Thyroid gland (tissue), 4 donors: ENCODE results near the gene TMTC3. TPM values are rescaled to one million over a fixed set of nuclear protein-coding genes. Genes with fewer than 3 reads are reported as not detected.

Experiments used
- DNase-seq, 2 donors: peaks; one replicate each; pipeline ENCODE4 v3.0.0-alpha.2; 2019
- H3K27ac ChIP-seq, 3 donors: fragments of 200-600 bp; sonication (generic); 1 replicate in 2 of 3; 2 replicates in 1 of 3; pipeline ENCODE4 v1.5.1; 2016 to 2019; ENCODE audit warnings: mild to moderate bottlenecking in 1 of 3, moderate library complexity in 1 of 3
- H3K27me3 ChIP-seq: fragments of 200-600 bp; sonication (generic); one replicate; pipeline ENCODE4 v1.5.1; 2019
- H3K36me3 ChIP-seq, 2 donors: fragments of 200-600 bp; sonication (generic); one replicate each; pipeline ENCODE4 v1.5.1; 2016 to 2019
- H3K4me1 ChIP-seq, 2 donors: fragments of 200-600 bp; sonication (generic); one replicate each; pipeline ENCODE4 v1.5.1; 2017 to 2019
- H3K4me3 ChIP-seq, 3 donors: fragments of 200-600 bp; sonication (generic); replicated peaks in 1 of 3; 1 replicate in 2 of 3; 2 replicates in 1 of 3; pipeline ENCODE4 v1.5.1; 2016; ENCODE audit warnings: mild to moderate bottlenecking in 1 of 3
- H3K9me3 ChIP-seq: fragments of 200-600 bp; sonication (generic); one replicate; pipeline ENCODE4 v1.5.1; 2017
- POLR2A ChIP-seq, 2 donors: fragments of 450-650 bp; IDR thresholded peaks; one replicate each; pipeline ENCODE4 v1.6.1; 2017; ENCODE audit warnings: antibody characterized with exemption in 2 of 2, mild to moderate bottlenecking in 2 of 2, moderate library complexity in 1 of 2
- WGBS, 2 donors: methylation state at CpG; one replicate each; pipeline ENCODE4 v1.1.5; 2017; 5-methylcytosine and 5-hydroxymethylcytosine counted together
- intact Hi-C: fragments of 100-400 bp; cut with DNase I; formaldehyde crosslinking; loops from one replicate; pipeline ENCODE4 v1.15.1; 2023
- total RNA-seq, 4 donors: library from RNA; depleted of rRNA; stranded (reverse); fragments of >200 nt; gene quantifications; one replicate each; pipeline ENCODE4 v1.2.3, GENCODE V29; 2016
- TF ChIP-seq, protein P1 (sequence below), 6 experiments: fragments of 200-600 bp in 3 of 6; fragments of 450-650 bp in 3 of 6; sonication (generic) in 3 of 6; IDR thresholded peaks; one replicate each; pipeline ENCODE4 v1.5.1; 2016 to 2019; ENCODE audit warnings: antibody characterized with exemption in 6 of 6, mild to moderate bottlenecking in 2 of 6, inconsistent platforms in 1 of 6, moderate library complexity in 1 of 6

The TMTC3 gene
- total RNA-seq, 4 donors from 2014 or later = 16.8 to 27.8 (median 21.1) TPM

GRCh38 chr12:88187571-88187970 is 45.5 kb downstream of the TMTC3 start:
- H3K27me3 ChIP-seq = no peaks in the 10 kb centered on the region
- H3K4me3 ChIP-seq = no peak overlapping the region
- TF ChIP-seq POLR2A (IDR thresholded peaks at IDR 0.05) = no peak
- TF ChIP-seq, protein P1, sequence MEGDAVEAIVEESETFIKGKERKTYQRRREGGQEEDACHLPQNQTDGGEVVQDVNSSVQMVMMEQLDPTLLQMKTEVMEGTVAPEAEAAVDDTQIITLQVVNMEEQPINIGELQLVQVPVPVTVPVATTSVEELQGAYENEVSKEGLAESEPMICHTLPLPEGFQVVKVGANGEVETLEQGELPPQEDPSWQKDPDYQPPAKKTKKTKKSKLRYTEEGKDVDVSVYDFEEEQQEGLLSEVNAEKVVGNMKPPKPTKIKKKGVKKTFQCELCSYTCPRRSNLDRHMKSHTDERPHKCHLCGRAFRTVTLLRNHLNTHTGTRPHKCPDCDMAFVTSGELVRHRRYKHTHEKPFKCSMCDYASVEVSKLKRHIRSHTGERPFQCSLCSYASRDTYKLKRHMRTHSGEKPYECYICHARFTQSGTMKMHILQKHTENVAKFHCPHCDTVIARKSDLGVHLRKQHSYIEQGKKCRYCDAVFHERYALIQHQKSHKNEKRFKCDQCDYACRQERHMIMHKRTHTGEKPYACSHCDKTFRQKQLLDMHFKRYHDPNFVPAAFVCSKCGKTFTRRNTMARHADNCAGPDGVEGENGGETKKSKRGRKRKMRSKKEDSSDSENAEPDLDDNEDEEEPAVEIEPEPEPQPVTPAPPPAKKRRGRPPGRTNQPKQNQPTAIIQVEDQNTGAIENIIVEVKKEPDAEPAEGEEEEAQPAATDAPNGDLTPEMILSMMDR (IDR thresholded peaks at IDR 0.05) = no peak
- H3K4me1 ChIP-seq = no peaks in the 10 kb centered on the region
- 96 to 97% methylated on average over 2 of the region's 2 CpGs for WGBS, 2 donors
- peaks cover 2 to 5% of the 10 kb centered on the region in 2 donors for H3K36me3 ChIP-seq
- no peak overlapping the region for H3K27ac ChIP-seq
- intact Hi-C loops = no loop called here
- no peak for DNase-seq
- H3K9me3 ChIP-seq = no peaks in the 10 kb centered on the region

- TF ChIP-seq POLR2A (IDR thresholded peaks at IDR 0.05) = no peak
- TF ChIP-seq, protein P1 (IDR thresholded peaks at IDR 0.05) = no peak
- intact Hi-C loops = no loop called here
Measured at GRCh38 chr12:88188180-88188579, 46.1 kb downstream of the TMTC3 start.

DNA sequence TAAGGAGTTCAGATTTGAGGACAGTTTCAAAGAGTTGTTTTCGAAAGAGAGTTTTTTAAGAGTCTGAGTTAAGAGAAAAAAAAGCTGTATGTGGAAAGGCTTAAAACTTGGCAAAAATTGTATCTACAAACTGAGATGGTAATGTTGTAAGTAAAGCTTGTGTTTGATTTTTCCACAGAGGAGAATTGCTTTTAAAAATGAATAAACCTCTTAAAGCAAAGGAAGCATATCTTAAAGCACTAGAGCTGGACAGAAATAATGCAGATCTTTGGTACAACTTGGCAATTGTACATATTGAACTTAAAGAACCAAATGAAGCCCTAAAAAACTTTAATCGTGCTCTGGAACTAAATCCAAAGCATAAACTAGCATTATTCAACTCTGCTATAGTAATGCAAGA is 50.3 kb downstream of the TMTC3 start:
- TF ChIP-seq, protein P1 (IDR thresholded peaks at IDR 0.05) = no peak
- no peak for TF ChIP-seq POLR2A (IDR thresholded peaks at IDR 0.05)
- Histone ChIP-seq H3K27ac (no peak overlapping the region), H3K9me3 (no peaks in the 10 kb centered on the region), H3K36me3 (no peaks in the 10 kb centered on the region), H3K4me1 (no peaks in the 10 kb centered on the region), H3K27me3 (no peaks in the 10 kb centered on the region), H3K4me3 (no peak overlapping the region)
- intact Hi-C loops = no loop called here
- no peak for DNase-seq
- 85 to 87% methylated on average over 2 of the region's 2 CpGs for WGBS, 2 donors

More at GRCh38 chr12:88188180-88188579, 46.1 kb downstream of the TMTC3 start:
- WGBS, 2 donors = 96 to 97% methylated on average over 1 of the region's 1 CpG
- no peaks in the 10 kb centered on the region for H3K4me1 ChIP-seq
- H3K4me3 ChIP-seq = no peak overlapping the region
- H3K36me3 ChIP-seq = peaks cover 2 to 5% of the 10 kb centered on the region in 2 donors
- no peaks in the 10 kb centered on the region for H3K27me3 ChIP-seq
- DNase-seq = no peak
- H3K27ac ChIP-seq = no peak overlapping the region
- no peaks in the 10 kb centered on the region for H3K9me3 ChIP-seq

DNA sequence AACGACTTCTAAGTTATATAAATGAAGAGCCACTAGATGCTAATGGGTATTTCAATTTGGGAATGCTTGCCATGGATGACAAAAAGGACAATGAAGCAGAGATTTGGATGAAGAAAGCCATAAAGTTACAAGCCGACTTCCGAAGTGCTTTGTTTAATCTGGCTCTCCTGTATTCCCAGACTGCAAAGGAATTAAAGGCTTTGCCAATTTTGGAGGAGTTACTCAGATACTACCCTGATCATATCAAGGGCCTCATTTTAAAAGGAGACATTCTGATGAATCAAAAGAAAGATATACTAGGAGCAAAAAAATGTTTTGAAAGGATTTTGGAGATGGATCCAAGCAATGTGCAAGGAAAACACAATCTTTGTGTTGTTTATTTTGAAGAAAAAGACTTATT is 52.8 kb downstream of the TMTC3 start:
- no peak for DNase-seq
- 80 to 86% methylated on average over 3 of the region's 3 CpGs for WGBS, 2 donors

DNA sequence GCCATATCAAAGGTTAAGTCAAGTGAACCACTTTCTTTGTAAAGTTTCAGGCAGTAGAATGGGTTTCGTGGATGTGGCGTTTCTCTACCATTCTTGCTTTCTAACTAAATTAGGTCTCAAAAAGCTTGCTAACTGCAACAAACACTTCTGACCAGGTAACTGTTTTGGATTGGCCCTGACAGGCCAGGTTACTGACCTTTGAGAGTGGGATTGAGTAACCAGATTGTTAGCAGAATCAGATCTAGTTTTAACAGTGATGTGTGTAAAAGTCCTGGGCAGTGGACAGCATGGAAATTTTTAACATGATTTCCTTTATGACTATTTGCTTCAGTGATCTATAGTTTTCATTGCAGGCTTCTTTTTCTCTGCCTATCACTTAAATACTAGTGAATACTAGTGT is 57.9 kb downstream of the TMTC3 start:
- intact Hi-C loops = no loop called here

More for the DNA sequence above, 52.8 kb downstream of the TMTC3 start:
- H3K27ac ChIP-seq = no peak overlapping the region
- no peaks in the 10 kb centered on the region for H3K9me3 ChIP-seq
- no peaks in the 10 kb centered on the region for H3K27me3 ChIP-seq
- no peak for TF ChIP-seq POLR2A (IDR thresholded peaks at IDR 0.05)
- TF ChIP-seq, protein P1 (IDR thresholded peaks at IDR 0.05) = no peak
- no peak overlapping the region for H3K4me3 ChIP-seq
- H3K36me3 ChIP-seq = no peaks in the 10 kb centered on the region
- intact Hi-C loops = no loop called here
- H3K4me1 ChIP-seq = no peaks in the 10 kb centered on the region

More for the DNA sequence above, 57.9 kb downstream of the TMTC3 start:
- Histone ChIP-seq H3K4me3 (no peak overlapping the region), H3K36me3 (no peaks in the 10 kb centered on the region), H3K4me1 (no peaks in the 10 kb centered on the region), H3K9me3 (no peaks in the 10 kb centered on the region), H3K27ac (no peak overlapping the region), H3K27me3 (no peaks in the 10 kb centered on the region)
- no peak for DNase-seq
- no peak for TF ChIP-seq POLR2A (IDR thresholded peaks at IDR 0.05)
- TF ChIP-seq, protein P1 (IDR thresholded peaks at IDR 0.05) = no peak
- WGBS, 2 donors = 95 to 100% methylated on average over 2 of the region's 2 CpGs
